T-cell (primary cell): ENCODE results near the gene PGGT1B. TPM values are rescaled to one million over a fixed set of nuclear protein-coding genes. Genes with fewer than 3 reads are reported as not detected.

Source experiments
- ATAC-seq, 4 experiments: fragments of 200-7000 bp in 3 of 4; fragments of 150-1000 bp in 1 of 4; cut with Tn5 transposase; replicated peaks in 1 of 4; 1 replicate in 3 of 4; 2 replicates in 1 of 4; pipeline ENCODE4 v1.10.0; 2021; ENCODE audit warnings: moderate library complexity in 3 of 4, mild to moderate bottlenecking in 2 of 4, moderate number of reproducible peaks in 1 of 4
- CTCF ChIA-PET, 2 donors: fragments of 300-600 bp; sonication (Branson Sonifier 250); formaldehyde crosslinking; loops; one replicate each; lab custom pipeline; 2022; ENCODE audit warnings: antibody characterized with exemption in 2 of 2; lab: Charles Lee
- POLR2A ChIA-PET, 2 donors: fragments of 300-600 bp; sonication (Branson Sonifier 250); formaldehyde crosslinking; loops; one replicate each; lab custom pipeline; 2022; ENCODE audit warnings: antibody characterized with exemption in 2 of 2; lab: Charles Lee
- DNase-seq, 35 experiments: peaks; one replicate each; pipeline versions ENCODE4 v3.0.0 to v3.0.0-alpha.2; 2013 to 2023
- H3K27ac ChIP-seq: one replicate; pipeline ENCODE4 v1.5.1; 2013; ENCODE audit warnings: low read length
- H3K27me3 ChIP-seq, 2 experiments: replicated peaks in 1 of 2; 1 replicate in 1 of 2; 2 replicates in 1 of 2; pipeline versions ENCODE4 v1.6.1 to v1.7.0; 2013; ENCODE audit warnings: low read length in 1 of 2, mixed read lengths in 1 of 2; ENCODE audit not compliant: control insufficient read depth in 2 of 2, insufficient read depth in 2 of 2; ENCODE audit errors: extremely low read depth in 1 of 2
- H3K36me3 ChIP-seq, 2 donors: 1 replicate in 1 of 2; 2 replicates in 1 of 2; pipeline versions ENCODE4 v1.6.1 to v1.7.0; 2013; ENCODE audit warnings: low read length in 1 of 2; ENCODE audit not compliant: control insufficient read depth in 2 of 2, insufficient read depth in 1 of 2; ENCODE audit errors: extremely low read depth in 1 of 2
- H3K4me1 ChIP-seq, 2 experiments: 1 replicate in 1 of 2; 2 replicates in 1 of 2; pipeline versions ENCODE4 v1.6.1 to v1.7.0; 2013; ENCODE audit warnings: low read length in 2 of 2, mixed read lengths in 1 of 2; ENCODE audit not compliant: insufficient read depth in 2 of 2, control insufficient read depth in 1 of 2; ENCODE audit errors: extremely low read depth in 1 of 2
- H3K4me3 ChIP-seq, 2 donors: 1 replicate in 1 of 2; 2 replicates in 1 of 2; pipeline versions ENCODE4 v1.5.1 to v1.7.0; 2013; ENCODE audit warnings: mild to moderate bottlenecking in 2 of 2, low read length in 1 of 2, moderate library complexity in 1 of 2; ENCODE audit not compliant: control insufficient read depth in 1 of 2; ENCODE audit errors: extremely low read depth in 1 of 2
- H3K9me3 ChIP-seq: 2 replicates; pipeline ENCODE4 v1.7.0; 2013
- H3K27ac Mint-ChIP-seq, 2 donors: one replicate each; pipeline ENCODE4 v1.8.0; 2020 to 2021; ENCODE audit warnings: mild to moderate bottlenecking in 2 of 2, mixed read lengths in 2 of 2
- H3K27me3 Mint-ChIP-seq, 2 donors: one replicate each; pipeline ENCODE4 v1.8.0; 2021 to 2022; ENCODE audit warnings: mixed read lengths in 2 of 2
- H3K36me3 Mint-ChIP-seq: one replicate; pipeline ENCODE4 v1.8.0; 2021; ENCODE audit warnings: mixed read lengths
- H3K4me1 Mint-ChIP-seq, 3 donors: one replicate each; pipeline ENCODE4 v1.8.0; 2020 to 2022; ENCODE audit warnings: mixed read lengths in 3 of 3, mild to moderate bottlenecking in 1 of 3
- H3K4me3 Mint-ChIP-seq, 3 donors: one replicate each; pipeline ENCODE4 v1.8.0; 2020 to 2022; ENCODE audit warnings: mild to moderate bottlenecking in 3 of 3, mixed read lengths in 3 of 3, moderate library complexity in 3 of 3
- H3K9me3 Mint-ChIP-seq, 3 donors: one replicate each; pipeline ENCODE4 v1.8.0; 2020 to 2022; ENCODE audit warnings: mixed read lengths in 3 of 3
- WGBS: methylation state at CpG from one replicate; pipeline ENCODE4 v1.1.5; 2013; ENCODE audit warnings: missing lambda C conversion rate; ENCODE audit not compliant: insufficient coverage; 5-methylcytosine and 5-hydroxymethylcytosine counted together
- total RNA-seq, 35 experiments: library from RNA in 6 of 35; stranded (reverse) in 6 of 35; fragments of 120-200 nt in 1 of 35; gene quantifications; one replicate each; pipeline versions ENCODE4 v1.2.1 to v1.2.4 and lab custom pipeline; 2013 to 2026

PGGT1B gene
- total RNA-seq: 10 to 100 TPM; 35.0 to 45.6 (median 36.0) TPM
- total RNA-seq (2013): 28.3 TPM
- 37.3 to 69.7 (median 55.6) reads per million in 29 experiments for total RNA-seq (lab: John Stamatoyannopoulos, UW)

GRCh38 chr5:115262321-115263077 is at the start of gene PGGT1B:
Gene PGGT1B (minus strand): TSS chr5:115262877. CDS start chr5:115262851, 26 bp downstream.
- Mint-ChIP-seq H3K4me1 (peaks cover 52 to 64% (median 54%) of the 10 kb centered on the region in 3 donors), H3K9me3 (no peaks in the 10 kb centered on the region), H3K27me3 (no peaks in the 10 kb centered on the region), H3K36me3 (peaks cover 2% of the 10 kb centered on the region), H3K27ac (peak within 1 kb of the TSS; percentile 92 to 96), H3K4me3 (peak within 1 kb of the TSS; percentile 96 to 98 (median 96))
- peak within 1 kb of the TSS; percentile 71 for H3K27ac ChIP-seq
- peaks cover 0 to 4% of the 10 kb centered on the region in 2 experiments for H3K27me3 ChIP-seq
- ATAC-seq (peak; percentile 90 to 98 (median 97)), DNase-seq (peak; percentile 42 to 77 (median 61))
- H3K36me3 ChIP-seq: no peaks in the 10 kb centered on the region
- no peaks in the 10 kb centered on the region for H3K9me3 ChIP-seq
- WGBS: 0% methylated on average over 44 of the region's 50 CpGs
- ChIA-PET CTCF (interaction anchor here in 1 of 2 donors (0.6 to 1.4 kb wide), 4 partner anchors 9 to 312 kb away, joined by 3 to 4 read pairs (median 3); partner anchors contain the start of gene FEM1C), POLR2A (no interaction called here)
- H3K4me1 ChIP-seq: peaks cover 16 to 21% of the 10 kb centered on the region in 2 experiments
- H3K4me3 ChIP-seq: peak within 1 kb of the TSS; percentile 89 to 99

GRCh38 chr5:115309751-115310370 is 47.2 kb upstream of the PGGT1B start:
- Mint-ChIP-seq H3K27me3 (peaks cover 24 to 32% of the 10 kb centered on the region in 2 donors), H3K27ac (no peak overlapping the region), H3K4me3 (no peak overlapping the region), H3K36me3 (no peaks in the 10 kb centered on the region), H3K4me1 (no peaks in the 10 kb centered on the region), H3K9me3 (no peaks in the 10 kb centered on the region)
- ATAC-seq (peak in 1 of 4 experiments; percentile 55), DNase-seq (peak in 1 of 35 experiments; percentile 67)
- Histone ChIP-seq H3K9me3 (no peaks in the 10 kb centered on the region), H3K36me3 (no peaks in the 10 kb centered on the region), H3K27me3 (peaks cover 3 to 7% of the 10 kb centered on the region in 2 experiments), H3K4me3 (no peak overlapping the region), H3K27ac (no peak overlapping the region), H3K4me1 (no peaks in the 10 kb centered on the region)
- CTCF ChIA-PET: interaction anchor here (0.5 to 7.1 kb wide), 17 partner anchors 10 to 766 kb away, joined by 3 to 169 read pairs (median 4); no protein-coding TSS in a partner anchor
- POLR2A ChIA-PET: interaction anchor here (0.6 to 1.2 kb wide), 4 partner anchors 15 to 1925 kb away, joined by 3 read pairs; no protein-coding TSS in a partner anchor
- no CpG with 5 or more reads among the region's 1 CpG for WGBS

DNA sequence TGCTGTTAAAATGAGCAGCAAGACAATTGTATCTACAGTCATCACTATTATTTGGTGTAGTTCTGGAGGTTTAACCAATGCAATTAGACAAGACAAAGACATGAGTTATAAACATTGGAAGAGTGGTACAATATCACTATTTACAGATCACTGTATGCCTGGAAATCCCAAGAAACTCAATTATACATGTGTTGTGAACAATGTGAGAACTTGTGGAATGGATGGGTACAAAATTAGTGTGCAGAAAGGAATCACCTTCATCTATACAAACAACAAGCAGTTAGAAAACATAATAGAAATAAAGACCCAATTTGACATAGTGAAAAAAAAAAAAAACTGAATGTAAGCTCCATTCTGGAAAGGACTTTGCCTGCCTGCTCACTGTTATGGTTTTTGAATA is 46.1 kb upstream of the PGGT1B start:
- Histone ChIP-seq H3K4me1 (no peaks in the 10 kb centered on the region), H3K4me3 (no peak overlapping the region), H3K27ac (no peak overlapping the region), H3K36me3 (no peaks in the 10 kb centered on the region), H3K9me3 (no peaks in the 10 kb centered on the region), H3K27me3 (peaks cover 3 to 7% of the 10 kb centered on the region in 2 experiments)
- DNase-seq: no peak
- peaks cover 28 to 36% of the 10 kb centered on the region in 2 donors for H3K27me3 Mint-ChIP-seq
- no peaks in the 10 kb centered on the region for H3K9me3 Mint-ChIP-seq
- CTCF ChIA-PET: interaction anchor here (0.5 to 7.1 kb wide), 19 partner anchors 11 to 759 kb away, joined by 3 to 169 read pairs (median 4); no protein-coding TSS in a partner anchor
- no peaks in the 10 kb centered on the region for H3K4me1 Mint-ChIP-seq
- no peak for ATAC-seq
- no peak overlapping the region for H3K27ac Mint-ChIP-seq
- H3K4me3 Mint-ChIP-seq: no peak overlapping the region
- POLR2A ChIA-PET: interaction anchor here in 1 of 2 donors (0.6 to 1.2 kb wide), 2 partner anchors 16 to 316 kb away, joined by 3 read pairs; no protein-coding TSS in a partner anchor
- no peaks in the 10 kb centered on the region for H3K36me3 Mint-ChIP-seq

- no CpG with 5 or more reads among the region's 1 CpG for WGBS
- H3K4me1 Mint-ChIP-seq: no peaks in the 10 kb centered on the region
- Histone ChIP-seq H3K36me3 (no peaks in the 10 kb centered on the region), H3K27me3 (peaks cover 4 to 6% of the 10 kb centered on the region in 2 experiments), H3K9me3 (no peaks in the 10 kb centered on the region), H3K27ac (no peak overlapping the region), H3K4me3 (no peak overlapping the region), H3K4me1 (no peaks in the 10 kb centered on the region)
- ATAC-seq (no peak), DNase-seq (no peak)
- no peaks in the 10 kb centered on the region for H3K9me3 Mint-ChIP-seq
- ChIA-PET CTCF (interaction anchor here (0.5 to 7.1 kb wide), 6 partner anchors 22 to 761 kb away, joined by 3 to 169 read pairs (median 5); no protein-coding TSS in a partner anchor), POLR2A (no interaction called here)
- H3K4me3 Mint-ChIP-seq: no peak overlapping the region
- H3K36me3 Mint-ChIP-seq: no peaks in the 10 kb centered on the region
- peak overlapping the region in 1 of 2 donors; percentile 36 for H3K27ac Mint-ChIP-seq
- H3K27me3 Mint-ChIP-seq: peaks cover 25 to 34% of the 10 kb centered on the region in 2 donors
These were observed 43.4 kb upstream of the PGGT1B start for GRCh38 chr5:115306011-115306536.

DNA sequence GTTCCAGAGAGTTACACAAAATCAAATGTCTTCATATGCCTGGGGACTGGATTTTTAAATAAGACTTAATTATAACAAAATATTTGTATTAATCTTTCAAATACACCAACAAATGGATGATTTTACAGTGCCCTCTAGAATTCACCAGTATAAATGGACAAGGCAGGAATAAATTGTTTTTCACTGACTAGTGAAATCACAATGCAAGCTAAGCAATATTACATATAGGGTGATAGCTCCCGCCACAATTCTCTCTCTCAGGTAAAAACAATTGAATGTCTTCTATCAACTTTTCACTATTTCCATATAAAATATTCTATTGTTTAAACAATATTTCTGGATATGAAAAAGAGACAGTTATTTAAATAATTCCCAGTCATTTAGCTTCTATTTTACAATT is 41.8 kb upstream of the PGGT1B start:
- ChIA-PET POLR2A (interaction anchor here in 1 of 2 donors (0.6 kb wide), 1 partner anchor 23 kb away, joined by 3 read pairs; no protein-coding TSS in a partner anchor), CTCF (interaction anchor here (0.6 to 1.4 kb wide), 4 partner anchors 266 to 283 kb away, joined by 3 to 10 read pairs (median 4); no protein-coding TSS in a partner anchor)
- Histone ChIP-seq H3K4me1 (no peaks in the 10 kb centered on the region), H3K27me3 (peaks cover 4 to 5% of the 10 kb centered on the region in 2 experiments), H3K9me3 (no peaks in the 10 kb centered on the region), H3K27ac (no peak overlapping the region), H3K4me3 (no peak overlapping the region), H3K36me3 (no peaks in the 10 kb centered on the region)
- WGBS: no CpG with 5 or more reads among the region's 1 CpG
- H3K4me3 Mint-ChIP-seq: no peak overlapping the region
- no peak for ATAC-seq
- DNase-seq: no peak
- no peaks in the 10 kb centered on the region for H3K4me1 Mint-ChIP-seq
- peaks cover 18 to 23% of the 10 kb centered on the region in 2 donors for H3K27me3 Mint-ChIP-seq
- H3K9me3 Mint-ChIP-seq: no peaks in the 10 kb centered on the region
- no peaks in the 10 kb centered on the region for H3K36me3 Mint-ChIP-seq
- H3K27ac Mint-ChIP-seq: no peak overlapping the region
